Activated B cell treated with CpG ODN at 0.5 μM for 24 hours (primary cell): ENCODE data around the gene ADPRHL1. TPM values are rescaled to one million over a fixed set of nuclear protein-coding genes. Genes with fewer than 3 reads are reported as not detected.
"Not testable (repeated sequence)": the region's sequence is repeated elsewhere in the genome, so short reads cannot be mapped to it uniquely, and the experiment has no call there.

Experiments
- ATAC-seq: fragments of 200-7000 bp; cut with Tn5 transposase; one replicate; pipeline ENCODE4 v1.10.0; 2021; ENCODE audit warnings: low read depth, mild to moderate bottlenecking, moderate library complexity
- CTCF ChIA-PET: fragments of 350-600 bp; sonication (Branson Sonifier 250); formaldehyde crosslinking; loops from one replicate; lab custom pipeline; 2021; ENCODE audit warnings: antibody characterized with exemption; lab: Charles Lee
- POLR2A ChIA-PET: fragments of 350-600 bp; sonication (Branson Sonifier 250); formaldehyde crosslinking; loops from one replicate; lab custom pipeline; 2021; ENCODE audit warnings: antibody characterized with exemption; lab: Charles Lee
- DNase-seq: peaks from one replicate; pipeline ENCODE4 v3.0.0; 2022
- H3K27ac Mint-ChIP-seq: one replicate; pipeline ENCODE4 v1.8.0; 2020; ENCODE audit warnings: mixed read lengths
- H3K27me3 Mint-ChIP-seq: one replicate; pipeline ENCODE4 v1.8.0; 2021; ENCODE audit warnings: mixed read lengths
- H3K36me3 Mint-ChIP-seq: one replicate; pipeline ENCODE4 v1.8.0; 2021; ENCODE audit warnings: low read depth, mixed read lengths
- H3K4me1 Mint-ChIP-seq: one replicate; pipeline ENCODE4 v1.8.0; 2021; ENCODE audit warnings: mixed read lengths
- H3K4me3 Mint-ChIP-seq: one replicate; pipeline ENCODE4 v1.8.0; 2020; ENCODE audit warnings: mild to moderate bottlenecking, mixed read lengths
- H3K9me3 Mint-ChIP-seq: one replicate; pipeline ENCODE4 v1.8.0; 2020; ENCODE audit warnings: mixed read lengths
- intact Hi-C: fragments of 100-400 bp; cut with micrococcal nuclease; formaldehyde crosslinking; loops from one replicate; pipeline ENCODE4 v1.15.1; 2024
- total RNA-seq: library from RNA; stranded (reverse); gene quantifications from 2 replicates; pipeline ENCODE4 v1.2.3, GENCODE V29; 2022
- TF ChIP-seq, protein P1 (sequence below): fragments of 200-600 bp; IDR thresholded peaks from one replicate; pipeline ENCODE4 v1.8.0; 2022; ENCODE audit warnings: antibody characterized with exemption, mild to moderate bottlenecking

ADPRHL1 gene
- total RNA-seq, 1 donor from 2014 or later, result 0.84 TPM

DNA sequence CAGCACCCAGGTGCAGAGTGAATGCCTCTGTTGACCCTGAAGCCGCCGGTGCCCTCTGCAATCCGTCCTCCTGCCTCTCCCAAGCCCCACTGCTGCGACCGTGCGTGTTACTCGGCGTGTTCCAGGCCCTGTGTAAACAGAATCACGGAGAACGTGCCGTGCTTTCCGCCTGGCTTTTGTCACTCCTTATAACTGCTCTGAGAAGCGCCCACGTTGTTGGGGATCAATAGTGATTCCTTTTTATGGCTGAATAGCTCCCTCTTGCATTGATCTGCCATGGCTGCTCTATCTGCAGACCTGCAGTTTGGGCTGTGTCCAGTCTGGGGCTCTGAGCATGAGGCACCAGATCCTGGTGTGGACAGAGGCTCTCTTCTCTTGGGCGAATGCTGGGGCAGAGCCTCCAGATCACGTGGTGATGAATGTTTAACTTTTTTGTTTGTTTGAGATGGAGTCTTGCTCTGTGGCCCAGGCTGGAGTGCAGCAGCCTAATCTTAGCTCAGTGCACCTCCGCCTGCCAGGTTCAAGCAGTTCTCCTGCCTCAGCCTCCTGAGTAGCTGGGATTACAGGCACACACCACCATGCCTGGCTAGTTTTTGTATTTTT lies 15.8 kb downstream of the ADPRHL1 start:
- TF ChIP-seq, protein P1, sequence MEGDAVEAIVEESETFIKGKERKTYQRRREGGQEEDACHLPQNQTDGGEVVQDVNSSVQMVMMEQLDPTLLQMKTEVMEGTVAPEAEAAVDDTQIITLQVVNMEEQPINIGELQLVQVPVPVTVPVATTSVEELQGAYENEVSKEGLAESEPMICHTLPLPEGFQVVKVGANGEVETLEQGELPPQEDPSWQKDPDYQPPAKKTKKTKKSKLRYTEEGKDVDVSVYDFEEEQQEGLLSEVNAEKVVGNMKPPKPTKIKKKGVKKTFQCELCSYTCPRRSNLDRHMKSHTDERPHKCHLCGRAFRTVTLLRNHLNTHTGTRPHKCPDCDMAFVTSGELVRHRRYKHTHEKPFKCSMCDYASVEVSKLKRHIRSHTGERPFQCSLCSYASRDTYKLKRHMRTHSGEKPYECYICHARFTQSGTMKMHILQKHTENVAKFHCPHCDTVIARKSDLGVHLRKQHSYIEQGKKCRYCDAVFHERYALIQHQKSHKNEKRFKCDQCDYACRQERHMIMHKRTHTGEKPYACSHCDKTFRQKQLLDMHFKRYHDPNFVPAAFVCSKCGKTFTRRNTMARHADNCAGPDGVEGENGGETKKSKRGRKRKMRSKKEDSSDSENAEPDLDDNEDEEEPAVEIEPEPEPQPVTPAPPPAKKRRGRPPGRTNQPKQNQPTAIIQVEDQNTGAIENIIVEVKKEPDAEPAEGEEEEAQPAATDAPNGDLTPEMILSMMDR, result no peak
- CTCF ChIA-PET, result no interaction called here
- no peaks in the 10 kb centered on the region for H3K4me1 Mint-ChIP-seq
- DNase-seq (no peak), ATAC-seq (no peak)
- POLR2A ChIA-PET, result no interaction called here
- H3K4me3 Mint-ChIP-seq, result no peak overlapping the region
- H3K9me3 Mint-ChIP-seq, result no peaks in the 10 kb centered on the region
- no peak overlapping the region for H3K27ac Mint-ChIP-seq
- no peaks in the 10 kb centered on the region for H3K36me3 Mint-ChIP-seq
- intact Hi-C loops, result no loop called here
- H3K27me3 Mint-ChIP-seq, result no peaks in the 10 kb centered on the region

DNA sequence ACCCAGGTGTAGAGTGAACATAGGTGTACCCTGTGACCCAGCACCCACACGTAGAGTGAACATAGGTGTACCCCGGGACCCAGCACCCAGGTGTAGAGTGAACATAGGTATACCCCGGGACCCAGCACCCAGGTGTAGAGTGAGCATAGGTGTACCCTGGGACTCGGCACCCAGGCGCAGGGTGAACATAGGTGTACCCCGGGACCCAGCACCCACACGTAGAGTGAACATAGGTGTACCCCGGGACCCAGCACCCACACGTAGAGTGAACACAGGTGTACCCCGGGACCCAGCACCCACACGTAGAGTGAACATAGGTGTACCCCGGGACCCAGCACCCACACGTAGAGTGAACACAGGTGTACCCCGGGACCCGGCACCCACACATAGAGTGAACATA lies 16.4 kb downstream of the ADPRHL1 start:
- H3K4me1 Mint-ChIP-seq, H3K27me3 Mint-ChIP-seq, H3K36me3 Mint-ChIP-seq, H3K27ac Mint-ChIP-seq, POLR2A ChIA-PET, DNase-seq, ATAC-seq, H3K4me3 Mint-ChIP-seq, CTCF ChIA-PET, intact Hi-C loops, H3K9me3 Mint-ChIP-seq: not testable (repeated sequence)

DNA sequence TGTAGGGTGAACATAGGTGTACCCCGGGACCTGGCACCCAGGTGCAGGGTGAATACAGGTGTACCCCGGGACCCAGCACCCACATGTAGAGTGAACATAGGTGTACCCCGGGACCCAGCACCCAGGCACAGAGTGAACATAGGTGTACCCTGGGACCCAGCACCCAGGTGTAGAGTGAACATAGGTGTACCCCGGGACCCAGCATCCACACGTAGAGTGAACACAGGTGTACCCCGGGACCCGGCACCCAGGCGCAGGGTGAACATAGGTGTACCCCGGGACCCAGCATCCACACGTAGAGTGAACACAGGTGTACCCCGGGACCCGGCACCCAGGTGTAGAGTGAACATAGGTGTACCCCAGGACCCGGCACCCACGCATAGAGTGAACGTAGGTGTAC lies 17.4 kb downstream of the ADPRHL1 start:
- H3K27ac Mint-ChIP-seq, H3K4me1 Mint-ChIP-seq, H3K9me3 Mint-ChIP-seq, POLR2A ChIA-PET, ATAC-seq, intact Hi-C loops, DNase-seq, H3K4me3 Mint-ChIP-seq, CTCF ChIA-PET, H3K36me3 Mint-ChIP-seq, H3K27me3 Mint-ChIP-seq: not testable (repeated sequence)

DNA sequence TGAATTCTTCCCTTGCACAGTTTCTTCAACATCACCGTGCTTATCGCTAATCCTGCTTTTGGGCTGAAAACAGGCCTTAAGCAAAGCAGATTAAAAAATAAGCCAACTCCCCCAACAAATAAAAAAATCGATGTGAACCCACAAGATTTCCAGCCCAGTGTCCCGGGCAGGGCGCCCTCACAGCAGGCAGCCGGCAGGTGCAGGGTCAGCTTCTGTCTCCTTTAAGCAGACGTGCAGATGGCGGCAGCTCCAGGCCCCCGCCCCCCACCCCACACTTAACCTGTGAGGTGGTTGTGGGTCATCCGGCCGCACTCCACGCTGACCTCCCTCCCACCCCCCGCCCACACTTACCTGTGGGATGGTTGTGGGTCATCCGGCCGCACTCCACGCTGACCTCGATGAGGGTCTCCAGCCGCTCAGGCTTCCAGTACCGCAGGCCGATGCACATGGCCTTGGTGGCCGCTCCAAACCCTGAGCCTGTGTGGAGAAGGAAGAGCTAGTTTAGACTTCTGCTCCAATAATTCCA lies 19.8 kb downstream of the ADPRHL1 start:
- no peaks in the 10 kb centered on the region for H3K9me3 Mint-ChIP-seq
- H3K27me3 Mint-ChIP-seq, result no peaks in the 10 kb centered on the region
- no peaks in the 10 kb centered on the region for H3K4me1 Mint-ChIP-seq
- ChIA-PET POLR2A (no interaction called here), CTCF (no interaction called here)
- intact Hi-C loops, result no loop called here
- no peak for DNase-seq
- TF ChIP-seq, protein P1, result no peak
- H3K27ac Mint-ChIP-seq, result no peak overlapping the region
- ATAC-seq, result no peak
- H3K36me3 Mint-ChIP-seq, result no peaks in the 10 kb centered on the region
- no peak overlapping the region for H3K4me3 Mint-ChIP-seq

DNA sequence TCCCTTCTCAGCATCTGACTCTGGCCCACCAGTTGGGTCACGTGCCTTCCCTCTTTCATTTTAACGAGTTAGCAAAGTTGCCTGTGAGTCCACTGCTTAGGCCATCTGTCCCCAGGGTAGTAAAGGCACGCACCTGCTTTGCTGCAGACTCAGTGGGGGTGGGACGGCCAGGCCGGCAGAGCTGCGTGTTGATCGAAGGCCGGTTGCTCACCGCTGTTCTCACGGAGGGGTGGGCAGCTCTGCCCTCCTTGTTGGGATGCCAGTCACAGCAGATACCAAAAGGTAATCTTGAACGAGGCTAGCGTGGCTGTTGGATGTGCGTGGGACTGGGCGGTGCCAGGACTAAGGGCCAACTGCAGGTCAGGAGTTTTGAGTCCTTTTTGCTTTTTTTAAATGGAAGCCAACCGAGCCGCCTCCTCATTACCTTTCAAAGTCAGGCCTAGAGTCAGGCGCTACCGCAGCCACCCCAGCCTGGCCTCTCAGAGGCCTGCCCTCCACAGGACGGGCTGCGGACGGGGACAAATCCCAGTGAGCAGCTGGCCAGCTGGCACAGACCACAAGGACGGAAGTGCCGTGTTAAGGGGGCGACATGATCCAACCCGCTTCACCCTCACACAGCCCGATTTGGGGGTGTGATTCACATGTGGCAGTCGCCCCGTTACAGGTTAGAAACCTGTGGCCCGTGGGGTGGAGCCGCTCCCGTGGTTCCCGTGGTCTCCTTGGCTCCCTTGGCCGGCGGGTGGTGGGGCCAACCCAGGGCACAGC lies 20.6 kb downstream of the ADPRHL1 start:
- Mint-ChIP-seq H3K9me3 (no peaks in the 10 kb centered on the region), H3K4me3 (no peak overlapping the region), H3K4me1 (no peaks in the 10 kb centered on the region), H3K36me3 (no peaks in the 10 kb centered on the region), H3K27ac (no peak overlapping the region), H3K27me3 (no peaks in the 10 kb centered on the region)
- ChIA-PET CTCF (no interaction called here), POLR2A (no interaction called here)
- DNase-seq (no peak), ATAC-seq (no peak)
- TF ChIP-seq, protein P1, result no peak
- intact Hi-C loops, result no loop called here

DNA sequence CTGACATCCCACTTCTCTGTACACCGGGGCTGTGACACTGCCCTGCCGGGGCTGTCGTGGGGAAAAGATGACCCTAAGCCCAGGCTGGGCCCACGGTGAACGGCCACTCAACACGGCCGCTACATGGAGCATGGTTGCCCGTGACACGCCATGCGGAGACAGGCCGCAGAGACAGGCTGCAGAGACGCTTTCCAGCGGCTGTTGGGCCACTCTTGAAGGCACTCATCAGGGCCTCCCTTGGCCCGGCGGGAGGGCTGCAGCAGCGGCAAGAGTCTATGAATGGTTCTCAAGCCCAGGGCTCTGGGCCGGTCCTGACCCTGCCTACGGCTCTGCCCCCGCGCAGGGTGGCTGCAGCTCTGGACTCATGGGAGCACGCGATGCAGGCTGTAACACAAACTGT lies 22.1 kb downstream of the ADPRHL1 start:
- H3K27ac Mint-ChIP-seq, result no peak overlapping the region
- DNase-seq, result no peak
- TF ChIP-seq, protein P1, result no peak
- no peaks in the 10 kb centered on the region for H3K9me3 Mint-ChIP-seq
- no peak for ATAC-seq
- H3K4me3 Mint-ChIP-seq, result no peak overlapping the region
- CTCF ChIA-PET, result no interaction called here
- no peaks in the 10 kb centered on the region for H3K27me3 Mint-ChIP-seq
- H3K36me3 Mint-ChIP-seq, result no peaks in the 10 kb centered on the region
- H3K4me1 Mint-ChIP-seq, result no peaks in the 10 kb centered on the region
- POLR2A ChIA-PET, result no interaction called here
- intact Hi-C loops, result no loop called here
